GM19438 (cell line): Measurements from ENCODE around the gene RAP1GAP2.

Experiments used
- ATAC-seq: cut with Tn5 transposase; IDR thresholded peaks from one replicate; pipeline ENCODE4 v1.9.1; 2021; ENCODE audit warnings: low read depth; ENCODE audit not compliant: unreplicated experiment

Gene RAP1GAP2

GRCh38 chr17:2937331-2938003 is 141.2 kb downstream of the RAP1GAP2 start:
- ATAC-seq = no peak

- ATAC-seq = no peak
Measured at GRCh38 chr17:2939714-2940351, 143.6 kb downstream of the RAP1GAP2 start.

- ATAC-seq = no peak
Measured at GRCh38 chr17:2940352-2940751, 144.1 kb downstream of the RAP1GAP2 start.

- no peak for ATAC-seq
Measured at GRCh38 chr17:2943981-2944380, 147.7 kb downstream of the RAP1GAP2 start.

GRCh38 chr17:2945299-2945698 is 149.1 kb downstream of the RAP1GAP2 start:
- no peak for ATAC-seq

- no peak for ATAC-seq
Measured at GRCh38 chr17:2946144-2946543, 149.9 kb downstream of the RAP1GAP2 start.

GRCh38 chr17:2947588-2947950 is 151.3 kb downstream of the RAP1GAP2 start:
- ATAC-seq = no peak

GRCh38 chr17:2947996-2948550 is 151.8 kb downstream of the RAP1GAP2 start:
- no peak for ATAC-seq

- ATAC-seq = no peak
Measured at GRCh38 chr17:2948721-2949468, 152.7 kb downstream of the RAP1GAP2 start.

GRCh38 chr17:2949469-2950044 is 153.3 kb downstream of the RAP1GAP2 start:
- ATAC-seq = no peak

GRCh38 chr17:2950846-2951245 is 154.6 kb downstream of the RAP1GAP2 start:
- ATAC-seq = no peak

- no peak for ATAC-seq
Measured at GRCh38 chr17:2952174-2952845, 156.1 kb downstream of the RAP1GAP2 start.

- ATAC-seq = no peak
Measured at GRCh38 chr17:2954898-2955445, 158.7 kb downstream of the RAP1GAP2 start.

- no peak for ATAC-seq
Measured at GRCh38 chr17:2955931-2956582, 159.8 kb downstream of the RAP1GAP2 start.

GRCh38 chr17:2957631-2958286 is 161.5 kb downstream of the RAP1GAP2 start:
- no peak for ATAC-seq

GRCh38 chr17:2958706-2959222 is 162.5 kb downstream of the RAP1GAP2 start:
- no peak for ATAC-seq

GRCh38 chr17:2959371-2960130 is 163.3 kb downstream of the RAP1GAP2 start:
- ATAC-seq = no peak

- no peak for ATAC-seq
Measured at GRCh38 chr17:2961446-2961845, 165.2 kb downstream of the RAP1GAP2 start.
